Mucosa of rectum (tissue), 2 donors: ENCODE measurements around the gene ZNF506.

Source experiments
- H3K27ac ChIP-seq, 2 donors: one replicate each; pipeline ENCODE4 v1.7.0; 2013; ENCODE audit warnings: inconsistent platforms in 2 of 2, low read depth in 2 of 2, low read length in 2 of 2
- H3K27me3 ChIP-seq, 2 donors: one replicate each; pipeline ENCODE4 v1.7.0; 2013; ENCODE audit warnings: low read length in 2 of 2; ENCODE audit not compliant: control insufficient read depth in 2 of 2, insufficient read depth in 2 of 2
- H3K36me3 ChIP-seq, 2 donors: one replicate each; pipeline ENCODE4 v1.7.0; 2013; ENCODE audit warnings: low read length in 2 of 2; ENCODE audit not compliant: control insufficient read depth in 2 of 2, insufficient read depth in 2 of 2
- H3K4me1 ChIP-seq, 2 donors: one replicate each; pipeline ENCODE4 v1.7.0; 2013; ENCODE audit warnings: low read length in 2 of 2, mild to moderate bottlenecking in 1 of 2; ENCODE audit not compliant: control insufficient read depth in 2 of 2, insufficient read depth in 2 of 2
- H3K4me3 ChIP-seq, 2 donors: one replicate each; pipeline ENCODE4 v1.7.0; 2013; ENCODE audit warnings: low read length in 2 of 2
- H3K9ac ChIP-seq, 2 donors: one replicate each; pipeline ENCODE4 v1.7.0; 2013; ENCODE audit warnings: low read length in 2 of 2, low read depth in 1 of 2, mild to moderate bottlenecking in 1 of 2
- H3K9me3 ChIP-seq, 2 donors: one replicate each; pipeline ENCODE4 v1.7.0; 2013; ENCODE audit warnings: low read length in 2 of 2; ENCODE audit not compliant: control insufficient read depth in 2 of 2
- donor health status: healthy.
- donor health status: Normal muscosa, but diverticular disease.

ZNF506 gene

DNA sequence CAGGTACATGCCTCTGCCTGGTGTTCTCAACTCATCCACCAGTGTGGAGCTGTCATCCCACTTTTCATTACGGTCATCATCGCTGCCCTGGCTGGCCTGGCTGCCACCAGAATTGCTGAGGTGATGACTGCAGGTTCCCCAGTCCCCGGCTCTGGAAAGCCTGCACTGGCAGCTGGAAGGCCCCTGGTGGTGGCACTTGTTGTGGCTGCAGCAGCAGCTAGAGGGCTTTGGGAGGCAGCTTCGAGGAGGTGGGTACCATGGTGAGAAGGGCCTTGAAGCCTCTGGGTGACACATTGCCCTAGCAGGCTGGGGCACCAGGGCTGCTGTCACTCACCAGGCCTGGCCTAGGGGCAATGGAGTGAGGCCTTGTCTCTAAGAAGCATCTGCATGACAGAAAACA lies 63.4 kb downstream of the ZNF506 start:
- no peak overlapping the region for H3K4me3 ChIP-seq
- no peaks in the 10 kb centered on the region for H3K36me3 ChIP-seq
- H3K4me1 ChIP-seq, result no peaks in the 10 kb centered on the region
- H3K27me3 ChIP-seq, result no peaks in the 10 kb centered on the region
- no peak overlapping the region for H3K27ac ChIP-seq
- no peak overlapping the region for H3K9ac ChIP-seq
- H3K9me3 ChIP-seq, result no peaks in the 10 kb centered on the region

DNA sequence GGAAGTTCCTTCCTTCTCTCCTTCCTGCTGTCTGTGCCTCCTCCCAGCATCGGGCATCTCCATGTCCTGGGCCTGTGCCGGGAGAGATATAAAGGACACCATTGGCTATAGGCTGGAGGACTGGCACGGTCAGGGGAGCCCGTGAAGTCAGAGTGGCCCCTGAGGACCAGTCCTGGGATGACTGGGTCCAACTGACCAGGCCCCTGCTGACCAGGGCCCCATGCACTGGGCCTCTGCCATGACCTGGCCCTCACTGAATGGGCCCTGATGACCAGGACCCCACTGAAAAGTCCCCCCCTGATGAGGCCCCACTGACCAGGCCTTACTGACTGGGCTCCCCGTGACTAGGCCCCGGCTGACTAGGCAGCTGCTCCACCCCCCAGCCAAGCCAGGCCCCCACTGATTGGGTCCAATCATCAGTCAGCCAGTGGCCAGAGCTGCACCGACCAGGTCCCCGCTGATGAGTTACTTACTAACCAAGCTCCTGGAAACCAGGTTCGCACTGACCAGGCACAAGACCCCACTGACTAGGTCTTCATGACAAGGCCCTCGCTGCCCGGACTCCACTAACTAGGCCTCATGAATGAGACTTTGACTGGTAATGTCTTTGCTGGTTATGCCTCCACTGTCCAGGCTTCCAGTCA lies 68.7 kb downstream of the ZNF506 start:
- no peaks in the 10 kb centered on the region for H3K27me3 ChIP-seq
- no peak overlapping the region for H3K4me3 ChIP-seq
- H3K4me1 ChIP-seq, result no peaks in the 10 kb centered on the region
- no peak overlapping the region for H3K27ac ChIP-seq
- H3K9me3 ChIP-seq, result no peaks in the 10 kb centered on the region
- H3K36me3 ChIP-seq, result no peaks in the 10 kb centered on the region
- H3K9ac ChIP-seq, result no peak overlapping the region

DNA sequence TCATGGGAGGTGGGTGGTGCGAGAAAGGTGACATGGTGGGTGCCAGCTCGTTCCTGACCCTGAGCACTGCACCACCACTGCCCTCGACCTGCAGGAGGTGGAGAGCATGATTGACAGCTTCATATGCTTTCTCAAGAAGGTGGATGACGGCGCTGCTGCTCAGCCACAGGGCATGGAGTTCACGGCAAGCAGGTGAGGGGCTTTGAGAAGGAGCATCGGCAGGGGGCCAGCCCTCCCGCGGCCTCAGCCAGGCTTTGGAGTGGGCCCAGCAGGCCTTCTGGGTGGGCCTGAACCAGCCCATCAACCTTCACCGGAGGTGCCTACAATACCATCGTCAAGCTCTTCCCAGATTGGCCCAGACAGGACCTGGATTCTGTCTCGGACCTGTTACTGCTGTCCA lies 69.7 kb downstream of the ZNF506 start:
- no peak overlapping the region for H3K9ac ChIP-seq
- H3K27me3 ChIP-seq, result no peaks in the 10 kb centered on the region
- no peaks in the 10 kb centered on the region for H3K9me3 ChIP-seq
- no peaks in the 10 kb centered on the region for H3K4me1 ChIP-seq
- H3K27ac ChIP-seq, result no peak overlapping the region
- H3K4me3 ChIP-seq, result no peak overlapping the region
- no peaks in the 10 kb centered on the region for H3K36me3 ChIP-seq

DNA sequence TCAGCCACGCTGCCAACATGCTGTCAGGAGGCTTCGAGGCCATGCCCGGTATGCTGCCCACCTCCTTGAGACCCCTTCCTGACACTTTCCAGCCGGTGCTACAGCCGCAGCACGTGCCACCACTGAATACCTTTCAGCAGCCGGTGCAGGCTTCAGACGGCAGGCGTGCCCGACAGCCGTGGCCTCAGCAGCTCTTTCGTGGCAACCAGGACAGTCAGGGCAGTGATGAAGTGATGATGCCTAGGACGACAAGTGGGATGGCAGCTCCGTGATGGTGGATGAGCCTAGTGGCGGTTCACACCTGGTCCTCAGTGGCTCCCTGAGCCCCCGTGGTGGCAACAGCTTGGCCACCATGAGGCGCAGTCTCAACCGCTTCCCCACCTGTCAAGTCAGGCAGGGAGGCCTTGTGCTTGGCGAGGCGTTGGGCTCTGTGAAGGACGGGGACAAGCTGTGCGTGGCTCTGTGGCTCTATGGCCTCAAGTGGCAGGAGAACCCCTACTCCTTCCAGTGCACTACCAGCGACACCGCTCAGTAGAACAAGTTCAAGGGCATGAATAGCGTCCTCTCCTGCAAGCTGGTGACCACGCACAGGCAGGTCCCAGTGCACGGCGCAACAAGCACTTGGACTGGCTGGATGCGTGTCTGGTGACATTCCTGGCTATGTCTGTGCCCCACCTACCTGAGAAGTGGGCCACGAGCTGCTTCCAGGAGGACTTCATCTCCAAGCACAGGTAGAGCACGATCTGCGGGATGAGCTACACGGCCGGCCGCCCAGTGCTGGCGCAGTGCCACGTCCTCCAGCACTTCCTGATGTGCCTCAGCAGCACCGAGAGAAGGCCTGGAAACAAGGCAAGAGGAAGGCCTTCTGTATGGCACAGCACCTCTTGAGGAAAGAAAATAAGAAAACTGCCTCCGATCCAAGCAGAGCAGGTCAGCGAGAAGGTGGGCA lies 70.4 kb downstream of the ZNF506 start:
- Histone ChIP-seq H3K27ac (no peak overlapping the region), H3K9ac (no peak overlapping the region), H3K9me3 (no peaks in the 10 kb centered on the region), H3K4me1 (no peaks in the 10 kb centered on the region), H3K4me3 (no peak overlapping the region), H3K27me3 (no peaks in the 10 kb centered on the region), H3K36me3 (no peaks in the 10 kb centered on the region)

DNA sequence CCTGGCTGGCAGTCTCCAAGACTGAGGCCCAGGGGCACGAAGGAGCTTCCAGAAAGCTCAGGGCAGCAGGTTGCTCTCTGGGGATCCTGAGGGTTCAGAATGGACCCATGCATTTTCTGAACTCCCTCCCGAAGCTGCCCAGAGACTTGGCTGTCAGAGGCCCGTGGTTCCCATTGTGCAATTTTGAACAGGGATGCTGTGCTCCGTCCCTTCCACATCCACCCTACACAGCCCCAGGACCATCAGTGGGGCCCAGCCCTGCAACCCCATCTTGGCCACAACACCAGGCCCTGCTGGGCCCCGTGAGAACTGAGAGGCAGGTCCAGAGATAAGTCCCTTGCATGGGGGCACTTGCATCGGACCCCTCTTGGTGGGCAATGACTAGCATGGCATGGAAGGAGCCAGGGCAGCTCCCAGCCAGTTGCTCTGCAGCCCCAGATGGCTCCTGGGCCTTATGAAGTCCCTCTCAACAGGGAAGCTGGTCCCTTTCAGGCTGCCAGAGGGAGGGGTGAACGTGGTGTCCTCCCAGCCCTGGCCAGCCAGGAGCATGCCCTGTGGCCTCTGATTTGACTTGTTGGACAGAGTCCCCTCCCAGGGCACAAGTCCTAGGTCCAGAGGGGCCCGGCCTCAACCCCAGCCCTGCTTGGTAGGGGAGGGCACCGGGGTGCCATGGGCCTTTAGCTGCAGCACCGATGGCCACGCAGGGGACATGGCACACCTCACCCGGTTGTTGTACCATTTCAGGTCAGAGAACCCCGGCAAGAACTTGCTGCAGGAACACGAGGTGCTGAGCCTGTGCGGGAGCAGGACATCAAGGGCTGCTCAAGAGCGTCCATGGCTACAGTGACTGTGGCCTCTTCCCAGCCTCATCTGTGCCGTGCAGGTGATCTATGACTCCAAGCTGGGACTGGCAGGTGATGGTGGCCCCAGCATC lies 71.4 kb downstream of the ZNF506 start:
- H3K36me3 ChIP-seq, result no peaks in the 10 kb centered on the region
- H3K27ac ChIP-seq, result no peak overlapping the region
- H3K9ac ChIP-seq, result no peak overlapping the region
- H3K27me3 ChIP-seq, result no peaks in the 10 kb centered on the region
- no peaks in the 10 kb centered on the region for H3K9me3 ChIP-seq
- H3K4me1 ChIP-seq, result no peaks in the 10 kb centered on the region
- no peak overlapping the region for H3K4me3 ChIP-seq

DNA sequence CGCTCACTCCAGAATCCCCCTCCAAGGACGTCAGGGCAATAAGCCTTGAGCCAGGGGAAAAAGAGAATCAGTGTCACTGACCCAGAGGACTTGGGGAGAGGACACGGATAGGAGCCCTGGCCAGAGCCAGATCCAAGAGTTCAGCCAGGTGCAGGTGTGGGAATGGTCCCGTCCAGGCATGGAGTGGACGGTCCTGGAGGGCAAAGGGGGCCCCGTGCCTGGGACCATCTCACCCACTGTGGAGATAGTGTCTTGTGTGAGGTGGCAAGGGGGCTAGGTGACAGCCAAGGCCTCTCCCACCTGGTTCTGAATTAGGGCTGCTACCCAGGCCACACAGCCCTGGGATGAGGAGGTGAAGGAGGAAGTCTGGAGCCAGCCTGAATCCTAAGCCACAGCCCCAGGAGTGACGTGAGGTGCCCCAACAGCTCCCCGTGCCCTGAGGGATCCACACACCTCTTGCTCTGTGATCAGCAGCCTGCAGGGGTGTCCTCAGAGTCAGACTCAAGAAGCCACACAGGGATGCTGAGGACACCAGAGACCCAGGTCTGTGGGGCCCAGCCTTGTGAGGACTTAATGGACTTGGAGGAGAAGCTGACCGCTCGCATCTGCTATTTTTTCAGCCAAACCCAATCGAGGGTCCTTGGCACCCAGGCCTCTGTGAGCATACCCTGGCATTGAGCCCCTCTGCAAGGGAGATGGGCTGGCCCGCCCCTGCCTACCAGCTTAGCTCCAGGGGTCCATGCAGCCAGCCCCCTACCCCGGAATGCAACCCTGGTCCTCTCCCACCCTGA lies 72.2 kb downstream of the ZNF506 start:
- H3K9me3 ChIP-seq, result no peaks in the 10 kb centered on the region
- H3K27me3 ChIP-seq, result no peaks in the 10 kb centered on the region
- no peaks in the 10 kb centered on the region for H3K36me3 ChIP-seq
- no peaks in the 10 kb centered on the region for H3K4me1 ChIP-seq
- no peak overlapping the region for H3K27ac ChIP-seq
- no peak overlapping the region for H3K4me3 ChIP-seq
- no peak overlapping the region for H3K9ac ChIP-seq

DNA sequence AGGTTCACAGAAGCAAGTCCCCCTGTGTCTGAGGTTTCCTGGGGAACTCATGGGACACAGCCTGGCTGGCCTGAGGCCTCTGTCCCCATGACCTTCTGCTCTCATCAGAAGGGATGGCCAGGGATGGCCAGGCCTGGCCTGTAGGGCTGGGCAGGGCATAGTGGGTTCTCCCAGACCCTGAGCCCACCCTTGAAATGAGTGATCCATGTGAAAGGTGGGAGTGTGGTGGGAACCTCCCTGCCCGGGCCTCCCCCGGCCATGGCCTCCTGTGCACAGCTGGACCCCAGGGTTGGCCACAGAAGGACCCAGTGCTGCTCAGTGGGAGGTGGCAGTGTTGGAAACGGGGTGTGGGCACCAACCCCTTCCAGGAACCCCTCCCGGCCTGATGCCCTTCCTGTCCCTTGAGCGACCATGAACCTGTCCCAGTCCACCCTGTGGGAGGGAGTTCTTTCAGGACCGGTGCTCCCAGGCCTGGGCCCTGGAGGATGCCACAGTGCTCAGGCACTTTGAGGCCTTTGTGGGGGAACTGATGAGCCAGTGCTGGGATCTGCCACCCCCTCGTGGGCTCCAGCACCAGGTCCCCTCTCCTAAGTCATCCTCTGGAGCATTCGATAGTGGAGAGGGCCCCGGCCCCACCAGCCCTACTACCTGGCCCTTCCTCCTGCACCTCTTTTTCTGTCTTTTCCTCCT lies 73.2 kb downstream of the ZNF506 start:
- Histone ChIP-seq H3K27ac (no peak overlapping the region), H3K4me1 (no peaks in the 10 kb centered on the region), H3K9ac (no peak overlapping the region), H3K9me3 (no peaks in the 10 kb centered on the region), H3K36me3 (no peaks in the 10 kb centered on the region), H3K27me3 (no peaks in the 10 kb centered on the region), H3K4me3 (no peak overlapping the region)

DNA sequence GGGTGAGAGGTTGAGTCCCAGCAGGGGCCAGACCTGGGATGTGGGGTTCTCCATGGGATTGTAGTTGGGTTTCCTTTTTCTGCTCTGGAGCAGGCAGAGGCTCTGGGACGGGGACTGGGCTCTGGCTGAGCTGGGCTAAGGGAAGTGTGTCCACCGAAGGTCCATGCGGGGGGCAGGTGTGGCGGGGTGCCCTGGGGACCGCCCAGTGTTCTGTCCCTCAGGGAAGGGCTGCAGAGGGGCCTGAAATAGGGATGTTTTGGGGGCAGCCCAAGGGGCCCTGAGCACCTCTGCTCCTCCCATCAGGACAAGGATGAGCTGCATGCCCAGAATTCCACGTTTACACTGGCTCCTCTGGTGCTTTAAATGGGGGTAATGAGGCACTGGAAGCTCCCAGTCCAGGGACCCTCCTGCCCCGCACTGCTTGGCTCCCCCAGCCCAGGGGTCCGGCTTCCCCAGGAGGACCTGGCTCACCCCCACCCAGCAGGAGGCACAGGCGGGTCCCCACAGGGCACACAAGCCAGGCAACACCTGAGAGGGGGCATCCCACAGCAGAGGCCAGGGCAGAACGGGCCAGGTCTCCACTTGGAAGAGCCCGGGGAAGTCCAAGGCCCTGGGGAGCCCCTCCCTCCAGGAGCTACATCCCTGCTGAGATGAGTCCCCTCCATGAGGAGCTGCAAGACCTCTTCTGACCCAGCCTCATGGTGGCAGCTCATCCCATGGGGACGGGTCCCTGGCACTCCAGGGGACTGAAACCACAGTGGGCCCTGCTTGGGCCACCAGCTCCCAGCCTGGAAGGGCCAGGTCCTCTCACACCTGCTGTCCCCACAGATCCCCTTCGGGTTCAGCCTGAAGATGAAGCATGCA lies 74.0 kb downstream of the ZNF506 start:
- Histone ChIP-seq H3K27me3 (no peaks in the 10 kb centered on the region), H3K4me3 (no peak overlapping the region), H3K27ac (no peak overlapping the region), H3K9me3 (no peaks in the 10 kb centered on the region), H3K4me1 (no peaks in the 10 kb centered on the region), H3K36me3 (no peaks in the 10 kb centered on the region), H3K9ac (no peak overlapping the region)
